HG03025 (cell line): Measurements from ENCODE around the gene C1RL.

Experiments
- ATAC-seq: cut with Tn5 transposase; IDR thresholded peaks from one replicate; pipeline ENCODE4 v1.9.1; 2021; ENCODE audit warnings: mild to moderate bottlenecking, moderate library complexity; ENCODE audit not compliant: unreplicated experiment, low FRiP score

The C1RL gene, protein sequence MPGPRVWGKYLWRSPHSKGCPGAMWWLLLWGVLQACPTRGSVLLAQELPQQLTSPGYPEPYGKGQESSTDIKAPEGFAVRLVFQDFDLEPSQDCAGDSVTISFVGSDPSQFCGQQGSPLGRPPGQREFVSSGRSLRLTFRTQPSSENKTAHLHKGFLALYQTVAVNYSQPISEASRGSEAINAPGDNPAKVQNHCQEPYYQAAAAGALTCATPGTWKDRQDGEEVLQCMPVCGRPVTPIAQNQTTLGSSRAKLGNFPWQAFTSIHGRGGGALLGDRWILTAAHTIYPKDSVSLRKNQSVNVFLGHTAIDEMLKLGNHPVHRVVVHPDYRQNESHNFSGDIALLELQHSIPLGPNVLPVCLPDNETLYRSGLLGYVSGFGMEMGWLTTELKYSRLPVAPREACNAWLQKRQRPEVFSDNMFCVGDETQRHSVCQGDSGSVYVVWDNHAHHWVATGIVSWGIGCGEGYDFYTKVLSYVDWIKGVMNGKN

DNA sequence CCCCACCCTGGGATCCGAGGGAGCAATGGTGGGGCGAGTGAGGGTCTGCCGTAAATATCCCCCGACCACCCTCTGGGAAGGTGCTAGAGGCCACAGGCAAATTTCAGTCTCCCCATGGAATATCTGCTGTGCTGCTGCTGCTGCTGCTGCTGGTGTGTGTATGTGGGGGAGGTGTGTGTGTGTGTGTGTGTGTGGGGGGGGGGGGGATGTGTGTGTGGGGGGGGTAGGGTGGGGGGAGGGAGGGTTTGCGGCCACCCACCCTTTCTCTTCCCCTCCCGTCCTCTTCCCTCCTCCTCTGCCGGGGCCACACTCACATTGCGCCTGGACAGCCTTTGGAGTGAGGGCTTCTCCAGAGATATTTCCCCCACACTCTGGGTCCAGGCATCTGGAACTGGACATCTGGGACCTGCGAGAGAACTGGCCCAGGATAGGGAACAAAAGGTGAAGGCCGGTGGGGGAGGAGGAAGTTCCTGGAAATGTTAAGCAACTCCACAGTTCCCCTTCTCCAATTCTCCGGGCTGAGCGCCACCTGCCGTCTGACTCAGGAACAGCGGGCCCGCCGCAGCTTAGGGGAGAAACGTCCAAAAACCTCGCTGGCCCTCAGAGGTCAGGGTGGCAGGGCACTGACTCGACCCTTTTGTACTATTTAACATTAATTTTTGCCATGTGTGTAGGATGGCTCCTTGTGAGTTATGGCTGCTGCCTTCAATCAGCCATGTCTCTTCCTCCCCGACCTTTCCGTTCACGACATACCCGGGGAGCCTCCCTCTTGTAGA is at the start of gene C1RL:
C1RL (minus strand) TSS at position 419 of the 776 bp plus-strand sequence; CDS start at position 385, 34 bp downstream.
- no peak for ATAC-seq

DNA sequence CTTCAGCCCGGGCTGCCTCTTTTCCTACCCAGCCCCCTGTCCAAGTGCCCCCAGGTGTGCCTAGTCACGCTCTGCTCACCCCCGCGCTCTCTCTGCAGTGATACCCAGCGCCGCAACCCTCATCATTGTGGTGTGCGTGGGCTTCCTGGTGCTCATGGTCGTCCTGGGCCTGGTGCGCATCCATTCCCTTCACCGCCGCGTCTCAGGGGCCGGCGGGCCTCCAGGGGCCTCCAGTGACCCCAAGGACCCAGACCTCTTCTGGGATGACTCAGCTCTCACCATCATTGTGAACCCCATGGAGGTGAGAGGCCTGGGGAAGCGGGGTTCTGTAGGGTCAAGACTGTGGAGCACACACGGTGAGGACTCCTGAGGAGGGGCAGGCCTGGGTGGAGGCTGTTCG is 48.4 kb upstream of the C1RL start:
- ATAC-seq = no peak

- no peak for ATAC-seq
Observed at GRCh38 chr12:7156259-7157197, 47.5 kb upstream of the C1RL start.

DNA sequence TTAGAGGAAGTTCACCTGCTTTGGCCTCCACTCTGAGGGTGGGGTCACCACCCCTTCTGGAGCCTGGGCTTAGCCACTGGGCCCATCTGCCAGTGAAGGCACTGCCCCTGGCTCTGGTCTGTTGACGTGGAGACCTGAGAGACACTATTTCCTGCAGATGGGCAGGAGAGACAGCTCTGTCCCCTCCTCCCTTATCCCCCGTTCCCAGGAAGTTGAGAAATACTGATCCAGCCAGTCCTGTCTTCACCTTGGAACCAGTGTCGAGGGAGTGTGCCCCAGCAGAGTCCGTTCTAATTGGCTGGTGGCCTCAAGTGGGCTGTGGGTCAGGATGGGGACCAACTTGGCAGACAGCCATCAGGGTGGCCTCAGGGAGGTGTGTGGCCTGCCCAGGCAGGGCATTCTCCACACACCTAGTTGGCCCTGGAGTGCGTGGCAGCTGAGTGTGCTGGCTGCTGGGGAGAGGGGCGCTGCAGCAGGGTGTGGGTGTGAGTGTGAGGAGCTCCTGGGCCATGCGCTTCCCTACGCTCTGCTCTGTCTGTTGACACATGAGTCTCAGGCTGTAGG is 46.5 kb upstream of the C1RL start:
- no peak for ATAC-seq

GRCh38 chr12:7154901-7155470 is 46.0 kb upstream of the C1RL start:
- ATAC-seq = no peak

GRCh38 chr12:7154042-7154441 is 45.0 kb upstream of the C1RL start:
- no peak for ATAC-seq

DNA sequence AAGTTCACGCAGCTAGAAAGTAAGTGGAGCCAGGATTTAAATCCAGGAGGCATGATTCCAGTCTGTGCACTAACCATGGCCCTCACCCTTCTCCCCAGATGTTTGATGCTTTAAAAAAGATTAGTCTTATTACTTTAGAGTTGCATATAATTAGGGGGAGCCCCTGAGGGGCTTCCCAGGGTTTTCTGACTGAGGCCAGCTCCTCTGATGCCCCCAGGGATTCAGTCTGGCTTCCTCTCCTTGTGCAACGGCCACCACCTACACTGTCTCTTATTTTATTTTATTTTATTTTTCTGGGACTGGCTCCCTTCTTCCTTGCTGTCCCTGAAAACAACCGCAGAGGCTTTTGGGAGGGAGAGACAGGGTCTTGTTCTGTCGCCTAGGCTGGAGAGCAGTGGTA is 43.8 kb upstream of the C1RL start:
- no peak for ATAC-seq

GRCh38 chr12:7151532-7151931 is 42.5 kb upstream of the C1RL start:
- ATAC-seq = no peak

GRCh38 chr12:7150841-7151240 is 41.8 kb upstream of the C1RL start:
- no peak for ATAC-seq

DNA sequence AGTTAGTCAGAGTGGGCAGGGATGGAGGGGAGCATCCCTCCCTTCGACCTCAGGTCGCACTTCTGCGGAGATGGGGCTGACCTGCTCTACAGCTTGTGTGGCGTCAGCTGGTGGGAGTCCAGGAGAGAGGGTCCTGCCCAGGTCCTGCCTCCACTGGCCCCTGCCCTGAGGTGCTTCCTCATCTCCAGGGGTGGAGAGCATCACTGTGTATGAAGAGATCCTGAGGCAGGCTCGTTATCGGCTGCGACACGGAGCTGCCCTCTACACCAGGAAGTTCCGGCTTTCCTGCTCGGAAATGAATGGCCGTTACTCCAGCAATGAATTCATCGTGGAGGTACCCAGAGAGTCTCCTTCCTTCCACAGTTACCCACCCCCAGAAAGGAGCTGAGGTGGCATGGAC is 41.3 kb upstream of the C1RL start:
- ATAC-seq = no peak

- ATAC-seq = no peak
Observed at GRCh38 chr12:7146906-7147305, 37.9 kb upstream of the C1RL start.

DNA sequence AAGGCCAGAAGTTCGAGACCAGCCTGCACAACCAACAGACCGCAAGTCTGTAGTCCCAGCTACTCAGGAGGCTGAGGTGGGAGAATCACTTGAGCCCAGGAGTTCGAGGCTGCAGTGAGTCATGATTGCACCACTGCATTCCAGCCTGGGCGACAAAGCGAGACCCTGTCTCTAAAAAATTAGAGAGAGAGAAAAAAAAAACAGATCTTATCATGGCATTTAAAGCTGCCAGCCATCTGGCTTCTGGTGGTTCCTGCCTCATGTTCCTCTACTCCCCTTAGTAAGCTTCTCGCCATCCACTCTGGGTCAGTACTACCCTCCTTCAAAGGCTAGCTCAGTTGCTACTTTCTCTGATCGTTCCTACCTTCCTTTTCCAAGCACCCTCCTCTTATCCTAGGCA is 37.2 kb upstream of the C1RL start:
- no peak for ATAC-seq

- ATAC-seq = no peak
Observed at GRCh38 chr12:7145671-7146070, 36.7 kb upstream of the C1RL start.

DNA sequence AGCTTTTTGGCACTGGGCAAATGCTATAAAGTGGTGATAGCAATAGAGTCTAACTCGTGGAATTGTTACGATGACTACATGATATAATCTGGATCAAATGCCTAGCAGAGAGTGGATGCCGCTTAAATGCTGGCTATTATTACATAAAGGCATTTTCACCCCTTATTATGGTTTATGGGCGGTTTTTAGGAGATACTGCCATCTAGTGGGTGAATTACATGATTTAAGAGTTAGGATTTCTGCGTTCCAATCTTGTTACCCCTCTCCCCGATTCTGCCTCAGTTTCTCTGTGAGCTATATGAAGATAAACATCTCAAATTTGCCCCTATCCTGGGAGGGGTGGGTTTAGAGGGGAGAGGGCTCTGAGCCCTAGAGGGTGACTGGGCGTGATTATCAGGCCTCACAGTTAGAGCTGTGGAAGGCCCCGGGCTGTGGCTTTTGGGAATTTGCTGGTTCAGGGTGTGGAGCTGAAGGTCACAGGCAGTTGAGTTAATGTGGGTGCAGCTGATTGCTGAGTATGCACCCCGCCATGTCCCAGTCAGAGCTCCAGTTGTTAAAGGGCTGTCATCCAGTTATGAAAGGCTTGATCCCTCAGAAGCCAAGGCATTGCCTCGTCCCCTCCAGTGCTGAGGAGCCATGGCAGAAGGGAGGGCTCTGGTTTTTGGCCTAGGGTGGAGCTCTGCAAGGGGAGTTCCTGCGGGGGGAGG is 35.6 kb upstream of the C1RL start:
- ATAC-seq = no peak

DNA sequence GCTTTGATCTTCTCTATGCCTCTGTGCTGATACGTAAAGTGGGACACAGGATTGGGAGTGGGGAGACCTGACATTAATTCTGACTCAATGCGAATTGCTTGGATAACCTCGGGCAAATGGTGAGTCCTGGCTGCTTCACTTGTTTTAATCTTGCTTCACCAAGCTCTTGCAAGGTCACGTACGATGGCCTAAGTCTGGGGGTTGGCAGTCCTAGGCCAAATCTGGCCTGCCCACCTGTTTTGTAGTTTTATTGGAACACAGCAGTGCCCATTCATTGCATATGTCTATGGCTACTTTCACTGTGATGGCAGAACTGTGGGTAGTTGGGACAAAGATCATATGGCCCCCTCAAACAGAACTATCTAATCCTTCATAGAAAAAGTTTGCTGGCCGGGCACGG is 34.5 kb upstream of the C1RL start:
- no peak for ATAC-seq

GRCh38 chr12:7142809-7143465 is 33.9 kb upstream of the C1RL start:
- ATAC-seq = no peak

DNA sequence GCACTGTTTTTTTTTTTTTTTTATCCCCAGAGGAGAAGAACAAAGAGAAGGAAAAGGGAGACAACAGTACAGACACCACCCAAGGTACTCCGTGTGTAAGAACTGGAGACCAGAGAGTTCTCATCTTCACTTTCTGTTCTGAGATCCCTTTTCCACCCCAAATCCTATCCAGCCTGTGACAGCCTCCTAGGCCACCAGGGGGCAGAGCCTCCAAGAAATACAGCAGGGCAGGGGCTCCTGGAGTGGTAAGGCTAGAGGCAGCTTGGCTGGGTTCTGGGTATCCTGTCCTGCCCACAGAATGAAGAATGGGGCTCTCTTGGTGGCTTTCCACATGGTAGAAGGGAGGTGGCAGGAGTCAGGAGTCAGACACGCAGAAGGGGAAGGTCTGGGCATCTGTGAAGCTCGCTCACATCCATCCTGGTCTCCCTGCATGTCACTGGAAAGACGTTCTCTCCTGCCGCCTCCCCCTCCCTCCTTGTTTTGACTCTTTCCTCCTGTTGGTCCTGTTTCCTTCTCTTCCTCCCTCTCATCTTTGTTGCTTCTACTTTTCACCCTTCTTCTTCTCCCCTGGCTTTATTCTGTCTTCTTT is 33.1 kb upstream of the C1RL start:
- ATAC-seq = no peak

GRCh38 chr12:7141351-7142005 is 32.5 kb upstream of the C1RL start:
- ATAC-seq = no peak
